Retinal pigment epithelial cell (primary cell): ENCODE data around the gene MAST4.

Experiments used
- DNase-seq: peaks from one replicate; pipeline ENCODE4 v3.0.0-alpha.2; 2010; ENCODE audit warnings: low read depth
- H3K4me3 ChIP-seq: 2 replicates; pipeline ENCODE4 v1.5.1; 2011; ENCODE audit warnings: mild to moderate bottlenecking, low read length, control low read depth, moderate library complexity
- CTCF ChIP-seq: conservative IDR thresholded peaks from 2 replicates; pipeline ENCODE4 v1.5.1; 2011; ENCODE audit warnings: low read depth, low read length, control low read depth, inconsistent platforms

MAST4 gene

GRCh38 chr5:66909364-66909763 lies 313.2 kb downstream of the MAST4 start:
- no peak for TF ChIP-seq CTCF
- no peak overlapping the region for H3K4me3 ChIP-seq
- no peak for DNase-seq

GRCh38 chr5:66912787-66913186 lies 316.6 kb downstream of the MAST4 start:
- DNase-seq, result no peak
- TF ChIP-seq CTCF, result no peak
- no peak overlapping the region for H3K4me3 ChIP-seq

GRCh38 chr5:66915531-66915930 lies 319.3 kb downstream of the MAST4 start:
- H3K4me3 ChIP-seq, result no peak overlapping the region
- DNase-seq, result no peak
- no peak for TF ChIP-seq CTCF

- TF ChIP-seq CTCF, result no peak
- no peak overlapping the region for H3K4me3 ChIP-seq
- DNase-seq, result no peak
Measured at GRCh38 chr5:66922881-66923280, 326.7 kb downstream of the MAST4 start.

- no peak for TF ChIP-seq CTCF
- no peak overlapping the region for H3K4me3 ChIP-seq
- DNase-seq, result no peak
Measured at GRCh38 chr5:66923457-66923856, 327.3 kb downstream of the MAST4 start.

GRCh38 chr5:66923922-66924321 lies 327.7 kb downstream of the MAST4 start:
- H3K4me3 ChIP-seq, result no peak overlapping the region
- DNase-seq, result no peak
- TF ChIP-seq CTCF, result no peak

- DNase-seq, result no peak
- no peak overlapping the region for H3K4me3 ChIP-seq
- no peak for TF ChIP-seq CTCF
Measured at GRCh38 chr5:66927140-66927539, 330.9 kb downstream of the MAST4 start.
